ENCODE measurements around the gene HDHD3.

- no peak for TF ChIP-seq CTCF (IDR thresholded peaks at IDR 0.05)
- no peak for TF ChIP-seq POLR2A (IDR thresholded peaks at IDR 0.05)
- TF ChIP-seq POLR2AphosphoS5 (IDR thresholded peaks at IDR 0.05), result no peak
- no peak for TF ChIP-seq EP300 (IDR thresholded peaks at IDR 0.05)
These were observed 25.8 kb downstream of the HDHD3 start for GRCh38 chr9:113350937-113351336.
